Measurements from ENCODE around the gene MTREX. TPM values are rescaled to one million over a fixed set of nuclear protein-coding genes. Genes with fewer than 3 reads are reported as not detected.

MTREX gene
- total RNA-seq, 1 experiment from 2014 or later: 123 TPM

DNA sequence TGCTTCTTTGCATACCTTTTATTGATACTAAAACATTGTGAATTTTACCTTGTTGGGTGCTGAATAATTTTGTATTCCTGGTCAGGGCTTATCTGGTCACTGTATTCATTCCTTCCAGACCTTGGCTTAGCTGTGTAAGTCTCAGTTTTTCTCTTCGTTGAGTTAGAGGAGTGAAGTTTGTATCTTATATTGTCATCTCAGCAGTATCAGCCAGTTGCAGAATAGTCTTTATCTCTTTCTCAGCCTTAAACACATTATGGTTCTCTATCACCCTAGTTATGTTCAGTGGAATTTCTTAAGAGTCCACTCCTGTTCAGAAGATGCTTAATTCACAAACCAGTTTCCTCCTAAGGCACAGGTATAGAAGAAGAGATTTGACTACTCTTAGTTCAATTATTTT is 25.2 kb downstream of the MTREX start:
- Histone ChIP-seq H3K4me2 (ENCODE audit: insufficient read depth, insufficient read length, low read length) (no peak overlapping the region), H3K4me1 (ENCODE audit: insufficient read depth, low read length) (no peaks in the 10 kb centered on the region), H3K23me2 (ENCODE audit: insufficient read length, low read depth, low read length, poor library complexity, severe bottlenecking) (no peaks in the 10 kb centered on the region), H3K56ac (ENCODE audit: insufficient read length, low read depth, low read length) (no peak overlapping the region), H2BK20ac (ENCODE audit: low read depth, low read length, poor library complexity, severe bottlenecking) (no peak overlapping the region), H3K9me3 (ENCODE audit: control insufficient read depth, low read depth, low read length) (no peaks in the 10 kb centered on the region), H4K8ac (replicated peaks; ENCODE audit: insufficient read length, low read depth, low read length) (no peak overlapping the region), H3K79me1 (ENCODE audit: insufficient read depth, low read depth, low read length, poor library complexity, severe bottlenecking) (peaks cover 6% of the 10 kb centered on the region), H2AK5ac (ENCODE audit: insufficient read length, low read length) (no peak overlapping the region), H2AFZ (ENCODE audit: low read length) (no peak overlapping the region), H3T11ph (ENCODE audit: low read length) (no peak overlapping the region), H4K91ac (ENCODE audit: insufficient read length, low read depth, low read length) (no peak overlapping the region), H3K79me2 (ENCODE audit: insufficient read depth, low read length) (peaks cover 1% of the 10 kb centered on the region; the same call in 1 of the 2 replicates), H2BK5ac (ENCODE audit: insufficient read length, low read length) (no peak overlapping the region), H2BK15ac (ENCODE audit: low read depth, low read length) (no peak overlapping the region), H3K27me3 (ENCODE audit: insufficient read depth, low read length) (no peaks in the 10 kb centered on the region), H2BK12ac (ENCODE audit: insufficient read length, low read depth, low read length) (no peak overlapping the region), H4K20me1 (ENCODE audit: control insufficient read depth, insufficient read depth, insufficient read length) (no peaks in the 10 kb centered on the region), H3K4ac (ENCODE audit: low read depth, low read length) (no peak overlapping the region), H3K18ac (ENCODE audit: insufficient read length, low read depth, low read length) (no peak overlapping the region), H4K5ac (ENCODE audit: insufficient read length, low read depth, low read length) (no peak overlapping the region), H3K23ac (ENCODE audit: insufficient read length, low read depth, low read length) (no peak overlapping the region), H3K14ac (ENCODE audit: insufficient read depth, low read length) (no peak overlapping the region), H2BK120ac (ENCODE audit: low read depth, low read length, poor library complexity, severe bottlenecking) (no peak overlapping the region), H3K9ac (ENCODE audit: extremely low read depth, insufficient read length, low read length) (no peak overlapping the region), H3K27ac (ENCODE audit: insufficient read length, low read depth, low read length) (no peak overlapping the region)
- peaks cover 16 to 65% (median 54%) of the 10 kb centered on the region in 3 experiments; a peak in 6 of 7 replicates for H3K36me3 Mint-ChIP-seq (ENCODE audit: insufficient read depth in 1 of 3, low read depth in 3 of 3)
- no peaks in the 10 kb centered on the region for H3K4me1 Mint-ChIP-seq
- WGBS (ENCODE audit: extremely low coverage, insufficient read length, low lambda C conversion rate): no CpG with 5 or more reads among the region's 1 CpG
- no peaks in the 10 kb centered on the region for H3K27me3 Mint-ChIP-seq (ENCODE audit: low read depth)
- no peak overlapping the region for H3K4me3 Mint-ChIP-seq
- no peak for DNase-seq
- H3K27ac Mint-ChIP-seq: no peak overlapping the region
- no peaks in the 10 kb centered on the region for H3K9me3 Mint-ChIP-seq
- TF ChIP-seq, protein P1, sequence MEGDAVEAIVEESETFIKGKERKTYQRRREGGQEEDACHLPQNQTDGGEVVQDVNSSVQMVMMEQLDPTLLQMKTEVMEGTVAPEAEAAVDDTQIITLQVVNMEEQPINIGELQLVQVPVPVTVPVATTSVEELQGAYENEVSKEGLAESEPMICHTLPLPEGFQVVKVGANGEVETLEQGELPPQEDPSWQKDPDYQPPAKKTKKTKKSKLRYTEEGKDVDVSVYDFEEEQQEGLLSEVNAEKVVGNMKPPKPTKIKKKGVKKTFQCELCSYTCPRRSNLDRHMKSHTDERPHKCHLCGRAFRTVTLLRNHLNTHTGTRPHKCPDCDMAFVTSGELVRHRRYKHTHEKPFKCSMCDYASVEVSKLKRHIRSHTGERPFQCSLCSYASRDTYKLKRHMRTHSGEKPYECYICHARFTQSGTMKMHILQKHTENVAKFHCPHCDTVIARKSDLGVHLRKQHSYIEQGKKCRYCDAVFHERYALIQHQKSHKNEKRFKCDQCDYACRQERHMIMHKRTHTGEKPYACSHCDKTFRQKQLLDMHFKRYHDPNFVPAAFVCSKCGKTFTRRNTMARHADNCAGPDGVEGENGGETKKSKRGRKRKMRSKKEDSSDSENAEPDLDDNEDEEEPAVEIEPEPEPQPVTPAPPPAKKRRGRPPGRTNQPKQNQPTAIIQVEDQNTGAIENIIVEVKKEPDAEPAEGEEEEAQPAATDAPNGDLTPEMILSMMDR (conservative IDR thresholded peaks at IDR 0.05): no peak
